Liver (tissue), 9 donors: ENCODE results near the gene ACAT2. TPM values are rescaled to one million over a fixed set of nuclear protein-coding genes. Genes with fewer than 3 reads are reported as not detected.
"Not testable (repeated sequence)": the region's sequence is repeated elsewhere in the genome, so short reads cannot be mapped to it uniquely, and the experiment has no call there.

Experiments
- DNase-seq: peaks from one replicate; pipeline ENCODE4 v3.0.0-alpha.2; 2017; ENCODE audit warnings: low spot score
- H3K27ac ChIP-seq, 2 donors: one replicate each; pipeline ENCODE4 v1.7.0; 2013; ENCODE audit warnings: inconsistent platforms in 2 of 2, low read length in 2 of 2, control low read depth in 1 of 2, low read depth in 1 of 2, mild to moderate bottlenecking in 1 of 2
- H3K27me3 ChIP-seq, 4 donors: one replicate each; pipeline versions ENCODE4 v1.6.1 to v1.7.0; 2013; ENCODE audit warnings: low read length in 3 of 4, inconsistent platforms in 1 of 4, mild to moderate bottlenecking in 1 of 4, moderate library complexity in 1 of 4; ENCODE audit not compliant: control insufficient read depth in 4 of 4, insufficient read depth in 4 of 4
- H3K36me3 ChIP-seq, 4 donors: one replicate each; pipeline versions ENCODE4 v1.6.1 to v1.7.0; 2013; ENCODE audit warnings: low read length in 3 of 4, mild to moderate bottlenecking in 3 of 4, low read depth in 1 of 4, moderate library complexity in 1 of 4; ENCODE audit not compliant: control insufficient read depth in 4 of 4, insufficient read depth in 3 of 4
- H3K4me1 ChIP-seq, 4 donors: one replicate each; pipeline versions ENCODE4 v1.6.1 to v1.7.0; 2013; ENCODE audit warnings: low read length in 3 of 4, mild to moderate bottlenecking in 3 of 4, moderate library complexity in 1 of 4; ENCODE audit not compliant: control insufficient read depth in 4 of 4, insufficient read depth in 4 of 4
- H3K4me3 ChIP-seq, 3 donors: one replicate each; pipeline versions ENCODE4 v1.6.1 to v1.7.0; 2013; ENCODE audit warnings: low read length in 3 of 3, control low read depth in 1 of 3, low read depth in 1 of 3, mild to moderate bottlenecking in 1 of 3
- H3K9ac ChIP-seq, 2 donors: one replicate each; pipeline ENCODE4 v1.7.0; 2013; ENCODE audit warnings: low read length in 2 of 2, mild to moderate bottlenecking in 2 of 2, moderate library complexity in 2 of 2, control low read depth in 1 of 2, low read depth in 1 of 2
- H3K9me3 ChIP-seq, 4 donors: one replicate each; pipeline versions ENCODE4 v1.6.1 to v1.7.0; 2013; ENCODE audit warnings: low read length in 3 of 4; ENCODE audit not compliant: control insufficient read depth in 4 of 4
- EGR1 ChIP-seq, 2 donors: IDR thresholded peaks; 2 replicates each; pipeline ENCODE4 v1.6.1; 2016 to 2018; ENCODE audit warnings: antibody characterized with exemption in 2 of 2, low read depth in 2 of 2
- FOXA1 ChIP-seq: IDR thresholded peaks from 2 replicates; pipeline ENCODE4 v1.6.1; 2016; ENCODE audit warnings: antibody characterized with exemption
- FOXA2 ChIP-seq: IDR thresholded peaks from 2 replicates; pipeline ENCODE4 v1.6.1; 2016; ENCODE audit warnings: antibody characterized with exemption
- GABPA ChIP-seq, 2 donors: IDR thresholded peaks in 1 of 2; conservative IDR thresholded peaks in 1 of 2; 2 replicates each; pipeline ENCODE4 v1.6.1; 2016; ENCODE audit warnings: antibody characterized with exemption in 2 of 2, mild to moderate bottlenecking in 1 of 2, moderate library complexity in 1 of 2
- HNF4A ChIP-seq, 2 donors: conservative IDR thresholded peaks; 2 replicates each; pipeline ENCODE4 v1.6.1; 2016; ENCODE audit warnings: antibody characterized with exemption in 2 of 2, mild to moderate bottlenecking in 2 of 2
- HNF4G ChIP-seq: IDR thresholded peaks from 2 replicates; pipeline ENCODE4 v1.6.1; 2016; ENCODE audit warnings: antibody characterized with exemption
- JUND ChIP-seq, 2 donors: IDR thresholded peaks; 2 replicates each; pipeline ENCODE4 v1.6.1; 2016; ENCODE audit warnings: antibody characterized with exemption in 2 of 2
- NR2F2 ChIP-seq: IDR thresholded peaks from 2 replicates; pipeline ENCODE4 v1.6.1; 2016; ENCODE audit warnings: antibody characterized with exemption
- RAD21 ChIP-seq, 2 donors: IDR thresholded peaks; 2 replicates each; pipeline ENCODE4 v1.6.1; 2016; ENCODE audit warnings: antibody characterized with exemption in 2 of 2, mild to moderate bottlenecking in 2 of 2
- RXRA ChIP-seq, 2 donors: IDR thresholded peaks; 2 replicates each; pipeline ENCODE4 v1.6.1; 2017 to 2018; ENCODE audit warnings: antibody characterized with exemption in 2 of 2, mild to moderate bottlenecking in 1 of 2
- SP1 ChIP-seq: IDR thresholded peaks from 2 replicates; pipeline ENCODE4 v1.6.1; 2018; ENCODE audit warnings: antibody characterized with exemption, mild to moderate bottlenecking
- TAF1 ChIP-seq: conservative IDR thresholded peaks from 2 replicates; pipeline ENCODE4 v1.6.1; 2016; ENCODE audit warnings: antibody characterized with exemption, mild to moderate bottlenecking
- YY1 ChIP-seq: IDR thresholded peaks from 2 replicates; pipeline ENCODE4 v1.6.1; 2016; ENCODE audit warnings: antibody characterized with exemption, mild to moderate bottlenecking
- WGBS: extraction: QIAGEN DNeasy Blood & Tissue Kit; methylation state at CpG from one replicate; pipeline ENCODE4 v1.1.7; 2013; 5-methylcytosine and 5-hydroxymethylcytosine counted together
- polyA plus RNA-seq, 2 donors: library from polyadenylated mRNA; stranded (reverse) in 1 of 2; unstranded in 1 of 2; fragments of 200-250 nt in 1 of 2; fragments of >200 nt in 1 of 2; fragmentation: Nextera tagmentation in 1 of 2; extraction: Ambion mirVana in 1 of 2; gene quantifications; one replicate each; pipeline versions ENCODE4 v1.2.1 to v1.2.3, GENCODE V29; 2013 to 2015
- total RNA-seq, 2 donors: library from RNA; depleted of rRNA; stranded (reverse); fragments of >200 nt; gene quantifications; one replicate each; pipeline ENCODE4 v1.2.3, GENCODE V29; 2014
- TF ChIP-seq, protein P1 (sequence below): fragments of 150-350 bp; IDR thresholded peaks from 2 replicates; pipeline ENCODE4 v1.5.1; 2017; ENCODE audit warnings: improper control_type of control experiment, low read depth, low read length; ENCODE audit not compliant: missing input control
- TF ChIP-seq, protein P2 (sequence below): IDR thresholded peaks from 2 replicates; pipeline ENCODE4 v1.6.1; 2016; ENCODE audit warnings: antibody characterized with exemption, mild to moderate bottlenecking
- TF ChIP-seq, protein P3 (sequence below): IDR thresholded peaks from 2 replicates; pipeline ENCODE4 v1.6.1; 2016; ENCODE audit warnings: antibody characterized with exemption
- TF ChIP-seq, protein P4 (sequence below): IDR thresholded peaks from 2 replicates; pipeline ENCODE4 v1.6.1; 2016; ENCODE audit warnings: antibody characterized with exemption
- TF ChIP-seq, protein P5 (sequence below): IDR thresholded peaks from 2 replicates; pipeline ENCODE4 v1.6.1; 2016; ENCODE audit warnings: antibody characterized with exemption
- donor health status: healthy.
- donor health status: healthy.
- donor health status: healthy.
- donor health status: healthy.
- donor health status: healthy.

ACAT2 gene
- total RNA-seq (10 to 100 TPM; 89.9 to 98.4 TPM), polyA plus RNA-seq (100 to 1,000 TPM in 1 of 2 donors, 10 to 100 TPM in 1; 68.2 to 116 TPM)

DNA sequence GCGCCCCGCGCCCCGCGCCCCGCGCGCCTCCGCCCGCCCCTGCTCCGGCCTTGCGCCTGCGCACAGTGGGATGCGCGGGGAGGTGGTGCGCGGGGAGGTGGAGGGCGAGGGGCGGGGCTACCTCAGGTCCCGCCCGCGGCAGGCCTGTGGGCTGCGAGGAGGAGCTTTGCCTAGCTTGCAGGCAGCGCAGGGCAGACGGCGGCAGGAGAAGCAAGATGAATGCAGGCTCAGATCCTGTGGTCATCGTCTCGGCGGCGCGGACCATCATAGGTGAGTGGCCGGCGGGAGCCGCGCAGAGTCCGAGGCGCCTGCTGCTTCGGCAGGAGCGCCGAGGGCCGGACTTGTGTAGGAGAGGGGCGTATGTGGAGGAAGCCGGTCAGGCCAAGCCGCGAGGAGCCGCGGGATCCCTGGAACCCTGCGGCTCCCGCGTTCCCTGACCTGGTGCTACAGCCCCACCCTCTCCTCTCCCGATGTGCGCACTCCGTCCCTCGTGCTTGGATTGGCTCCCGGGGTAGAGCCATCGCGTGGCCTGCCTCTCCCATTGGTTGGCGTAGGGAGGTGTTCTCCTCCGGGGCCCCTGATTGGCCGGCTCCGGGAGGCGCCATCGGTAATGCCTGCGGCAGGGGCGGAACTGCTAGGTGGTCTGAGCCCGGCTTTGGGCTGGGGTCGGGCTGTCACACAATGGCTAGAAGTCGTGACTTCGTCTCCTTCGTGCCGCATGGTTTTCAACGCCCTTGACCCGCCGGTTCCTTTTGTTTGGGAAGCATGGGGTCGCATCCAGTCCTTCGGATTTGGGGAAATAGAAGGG is at the start of gene ACAT2:
TSS of gene ACAT2 (plus strand) at position 173 of the 808 bp plus-strand sequence. CDS start at position 216, 43 bp downstream.
- no peaks in the 10 kb centered on the region for H3K27me3 ChIP-seq
- peak within 1 kb of the TSS; percentile 67 to 96 for H3K9ac ChIP-seq
- no peaks in the 10 kb centered on the region for H3K9me3 ChIP-seq
- H3K27ac ChIP-seq: peak within 1 kb of the TSS; percentile 100
- DNase-seq: peak; percentile 90
- TF ChIP-seq, protein P1, sequence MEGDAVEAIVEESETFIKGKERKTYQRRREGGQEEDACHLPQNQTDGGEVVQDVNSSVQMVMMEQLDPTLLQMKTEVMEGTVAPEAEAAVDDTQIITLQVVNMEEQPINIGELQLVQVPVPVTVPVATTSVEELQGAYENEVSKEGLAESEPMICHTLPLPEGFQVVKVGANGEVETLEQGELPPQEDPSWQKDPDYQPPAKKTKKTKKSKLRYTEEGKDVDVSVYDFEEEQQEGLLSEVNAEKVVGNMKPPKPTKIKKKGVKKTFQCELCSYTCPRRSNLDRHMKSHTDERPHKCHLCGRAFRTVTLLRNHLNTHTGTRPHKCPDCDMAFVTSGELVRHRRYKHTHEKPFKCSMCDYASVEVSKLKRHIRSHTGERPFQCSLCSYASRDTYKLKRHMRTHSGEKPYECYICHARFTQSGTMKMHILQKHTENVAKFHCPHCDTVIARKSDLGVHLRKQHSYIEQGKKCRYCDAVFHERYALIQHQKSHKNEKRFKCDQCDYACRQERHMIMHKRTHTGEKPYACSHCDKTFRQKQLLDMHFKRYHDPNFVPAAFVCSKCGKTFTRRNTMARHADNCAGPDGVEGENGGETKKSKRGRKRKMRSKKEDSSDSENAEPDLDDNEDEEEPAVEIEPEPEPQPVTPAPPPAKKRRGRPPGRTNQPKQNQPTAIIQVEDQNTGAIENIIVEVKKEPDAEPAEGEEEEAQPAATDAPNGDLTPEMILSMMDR: no peak
- TF ChIP-seq, protein P2, sequence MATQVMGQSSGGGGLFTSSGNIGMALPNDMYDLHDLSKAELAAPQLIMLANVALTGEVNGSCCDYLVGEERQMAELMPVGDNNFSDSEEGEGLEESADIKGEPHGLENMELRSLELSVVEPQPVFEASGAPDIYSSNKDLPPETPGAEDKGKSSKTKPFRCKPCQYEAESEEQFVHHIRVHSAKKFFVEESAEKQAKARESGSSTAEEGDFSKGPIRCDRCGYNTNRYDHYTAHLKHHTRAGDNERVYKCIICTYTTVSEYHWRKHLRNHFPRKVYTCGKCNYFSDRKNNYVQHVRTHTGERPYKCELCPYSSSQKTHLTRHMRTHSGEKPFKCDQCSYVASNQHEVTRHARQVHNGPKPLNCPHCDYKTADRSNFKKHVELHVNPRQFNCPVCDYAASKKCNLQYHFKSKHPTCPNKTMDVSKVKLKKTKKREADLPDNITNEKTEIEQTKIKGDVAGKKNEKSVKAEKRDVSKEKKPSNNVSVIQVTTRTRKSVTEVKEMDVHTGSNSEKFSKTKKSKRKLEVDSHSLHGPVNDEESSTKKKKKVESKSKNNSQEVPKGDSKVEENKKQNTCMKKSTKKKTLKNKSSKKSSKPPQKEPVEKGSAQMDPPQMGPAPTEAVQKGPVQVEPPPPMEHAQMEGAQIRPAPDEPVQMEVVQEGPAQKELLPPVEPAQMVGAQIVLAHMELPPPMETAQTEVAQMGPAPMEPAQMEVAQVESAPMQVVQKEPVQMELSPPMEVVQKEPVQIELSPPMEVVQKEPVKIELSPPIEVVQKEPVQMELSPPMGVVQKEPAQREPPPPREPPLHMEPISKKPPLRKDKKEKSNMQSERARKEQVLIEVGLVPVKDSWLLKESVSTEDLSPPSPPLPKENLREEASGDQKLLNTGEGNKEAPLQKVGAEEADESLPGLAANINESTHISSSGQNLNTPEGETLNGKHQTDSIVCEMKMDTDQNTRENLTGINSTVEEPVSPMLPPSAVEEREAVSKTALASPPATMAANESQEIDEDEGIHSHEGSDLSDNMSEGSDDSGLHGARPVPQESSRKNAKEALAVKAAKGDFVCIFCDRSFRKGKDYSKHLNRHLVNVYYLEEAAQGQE: peak; percentile 78
- TF ChIP-seq YY1: peak; percentile 91
- TF ChIP-seq SP1: peak; percentile 97
- no peak for TF ChIP-seq JUND (IDR thresholded peaks at IDR 0.05)
- TF ChIP-seq HNF4G: no peak
- TF ChIP-seq, protein P3, sequence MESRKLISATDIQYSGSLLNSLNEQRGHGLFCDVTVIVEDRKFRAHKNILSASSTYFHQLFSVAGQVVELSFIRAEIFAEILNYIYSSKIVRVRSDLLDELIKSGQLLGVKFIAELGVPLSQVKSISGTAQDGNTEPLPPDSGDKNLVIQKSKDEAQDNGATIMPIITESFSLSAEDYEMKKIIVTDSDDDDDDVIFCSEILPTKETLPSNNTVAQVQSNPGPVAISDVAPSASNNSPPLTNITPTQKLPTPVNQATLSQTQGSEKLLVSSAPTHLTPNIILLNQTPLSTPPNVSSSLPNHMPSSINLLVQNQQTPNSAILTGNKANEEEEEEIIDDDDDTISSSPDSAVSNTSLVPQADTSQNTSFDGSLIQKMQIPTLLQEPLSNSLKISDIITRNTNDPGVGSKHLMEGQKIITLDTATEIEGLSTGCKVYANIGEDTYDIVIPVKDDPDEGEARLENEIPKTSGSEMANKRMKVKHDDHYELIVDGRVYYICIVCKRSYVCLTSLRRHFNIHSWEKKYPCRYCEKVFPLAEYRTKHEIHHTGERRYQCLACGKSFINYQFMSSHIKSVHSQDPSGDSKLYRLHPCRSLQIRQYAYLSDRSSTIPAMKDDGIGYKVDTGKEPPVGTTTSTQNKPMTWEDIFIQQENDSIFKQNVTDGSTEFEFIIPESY: no peak
- TF ChIP-seq HNF4A (conservative IDR thresholded peaks at IDR 0.05): no peak
- TF ChIP-seq NR2F2: no peak
- no peak for TF ChIP-seq FOXA2
- no peak for TF ChIP-seq FOXA1
- no peak for TF ChIP-seq EGR1 (IDR thresholded peaks at IDR 0.05; ENCODE audit: low read depth in 2 of 2)
- TF ChIP-seq, protein P4, sequence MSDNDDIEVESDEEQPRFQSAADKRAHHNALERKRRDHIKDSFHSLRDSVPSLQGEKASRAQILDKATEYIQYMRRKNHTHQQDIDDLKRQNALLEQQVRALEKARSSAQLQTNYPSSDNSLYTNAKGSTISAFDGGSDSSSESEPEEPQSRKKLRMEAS: no peak
- TF ChIP-seq TAF1: peak; percentile 59
- TF ChIP-seq, protein P5, sequence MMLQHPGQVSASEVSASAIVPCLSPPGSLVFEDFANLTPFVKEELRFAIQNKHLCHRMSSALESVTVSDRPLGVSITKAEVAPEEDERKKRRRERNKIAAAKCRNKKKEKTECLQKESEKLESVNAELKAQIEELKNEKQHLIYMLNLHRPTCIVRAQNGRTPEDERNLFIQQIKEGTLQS: no peak
- no peak for TF ChIP-seq GABPA (IDR thresholded peaks at IDR 0.05 in 1 of 2, conservative IDR thresholded peaks at IDR 0.05 in 1 of 2)
- TF ChIP-seq RXRA (IDR thresholded peaks at IDR 0.05): no peak
- no peak for TF ChIP-seq RAD21 (IDR thresholded peaks at IDR 0.05)
- H3K36me3 ChIP-seq: peaks cover 0 to 21% (median 15%) of the 10 kb centered on the region in 4 donors
- WGBS: under 1% methylated on average over 76 of the region's 76 CpGs
- H3K4me1 ChIP-seq: peaks cover 0 to 30% (median 18%) of the 10 kb centered on the region in 4 donors
- H3K4me3 ChIP-seq: peak within 1 kb of the TSS; percentile 74 to 94 (median 83)

DNA sequence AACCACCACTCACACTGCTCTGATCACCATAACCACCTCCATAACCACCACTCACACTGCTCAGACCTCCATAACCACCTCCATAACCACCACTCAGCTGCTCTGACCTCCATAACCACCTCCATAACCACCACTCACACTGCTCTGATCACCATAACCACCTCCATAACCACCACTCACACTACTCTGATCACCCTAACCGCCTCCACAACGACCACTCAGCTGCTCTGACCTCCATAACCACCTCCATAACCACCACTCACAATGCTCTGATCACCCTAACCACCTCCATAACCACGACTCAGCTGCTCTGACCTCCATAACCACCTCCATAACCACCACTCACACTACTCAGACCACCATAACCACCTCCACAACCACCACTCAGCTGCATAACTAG is 49.5 kb upstream of the ACAT2 start:
- H3K9me3 ChIP-seq, H3K4me1 ChIP-seq, H3K36me3 ChIP-seq, DNase-seq, H3K27me3 ChIP-seq, H3K9ac ChIP-seq, H3K27ac ChIP-seq, H3K4me3 ChIP-seq: not testable (repeated sequence)
- 87% methylated on average over 3 of the region's 3 CpGs for WGBS
